Measurements from ENCODE around the gene FBXL7.

The FBXL7 gene

GRCh38 chr5:15506146-15506545 lies 6.2 kb downstream of the FBXL7 start:
- DNase-seq = no peak

- no peak for DNase-seq
Observed at GRCh38 chr5:15506897-15507296, 6.9 kb downstream of the FBXL7 start.

- DNase-seq = no peak
Observed at GRCh38 chr5:15510092-15510491, 10.1 kb downstream of the FBXL7 start.

GRCh38 chr5:15510831-15511230 lies 10.9 kb downstream of the FBXL7 start:
- DNase-seq = no peak

- DNase-seq = no peak
Observed at GRCh38 chr5:15513431-15513830, 13.5 kb downstream of the FBXL7 start.

GRCh38 chr5:15513911-15514310 lies 13.9 kb downstream of the FBXL7 start:
- DNase-seq = no peak

GRCh38 chr5:15515229-15515628 lies 15.2 kb downstream of the FBXL7 start:
- DNase-seq = no peak

- peak; percentile 73 for DNase-seq
Observed at GRCh38 chr5:15516486-15516885, 16.5 kb downstream of the FBXL7 start.

GRCh38 chr5:15518786-15519185 lies 18.8 kb downstream of the FBXL7 start:
- DNase-seq = peak; percentile 10

- no peak for DNase-seq
Observed at GRCh38 chr5:15520856-15521255, 20.9 kb downstream of the FBXL7 start.

- DNase-seq = no peak
Observed at GRCh38 chr5:15521381-15522186, 21.6 kb downstream of the FBXL7 start.

- no peak for DNase-seq
Observed at GRCh38 chr5:15522187-15522520, 22.2 kb downstream of the FBXL7 start.

GRCh38 chr5:15524712-15525111 lies 24.7 kb downstream of the FBXL7 start:
- DNase-seq = no peak

GRCh38 chr5:15525703-15526275 lies 25.8 kb downstream of the FBXL7 start:
- DNase-seq = peak; percentile 47

- no peak for DNase-seq
Observed at GRCh38 chr5:15526413-15526812, 26.4 kb downstream of the FBXL7 start.

- DNase-seq = no peak
Observed at GRCh38 chr5:15528476-15528875, 28.5 kb downstream of the FBXL7 start.

GRCh38 chr5:15529013-15529412 lies 29.0 kb downstream of the FBXL7 start:
- no peak for DNase-seq

GRCh38 chr5:15529821-15530220 lies 29.8 kb downstream of the FBXL7 start:
- no peak for DNase-seq

- DNase-seq = no peak
Observed at GRCh38 chr5:15533129-15533893, 33.3 kb downstream of the FBXL7 start.

GRCh38 chr5:15535938-15536337 lies 36.0 kb downstream of the FBXL7 start:
- DNase-seq = no peak

- DNase-seq = no peak
Observed at GRCh38 chr5:15538516-15538915, 38.5 kb downstream of the FBXL7 start.

GRCh38 chr5:15539951-15540350 lies 40.0 kb downstream of the FBXL7 start:
- no peak for DNase-seq

GRCh38 chr5:15544039-15544438 lies 44.1 kb downstream of the FBXL7 start:
- no peak for DNase-seq

GRCh38 chr5:15545082-15545481 lies 45.1 kb downstream of the FBXL7 start:
- no peak for DNase-seq

Measured in DMS53 (cell line).